Smooth muscle cell (in vitro differentiated cells): ENCODE data around the gene ROCK1. TPM values are rescaled to one million over a fixed set of nuclear protein-coding genes. Genes with fewer than 3 reads are reported as not detected.

Experiments
- DNase-seq: peaks from one replicate; lab custom pipeline; 2025; ENCODE audit not compliant: unreplicated experiment; lab: John Stamatoyannopoulos, UW
- H2AFZ ChIP-seq: fragments of 200-600 bp; sonication (generic); 2 replicates; pipeline ENCODE4 v1.6.0; 2016; ENCODE audit warnings: antibody characterized with exemption, low read depth, mild to moderate bottlenecking
- H3F3A ChIP-seq: fragments of 200-600 bp; sonication (generic); 2 replicates; pipeline ENCODE4 v1.6.0; 2017; ENCODE audit warnings: antibody characterized with exemption, low read depth
- H3K27ac ChIP-seq: fragments of 200-600 bp; sonication (generic); 2 replicates; pipeline ENCODE4 v1.5.1; 2016; ENCODE audit warnings: low read depth, mild to moderate bottlenecking
- H3K27me3 ChIP-seq: fragments of 200-600 bp; sonication (generic); 2 replicates; pipeline ENCODE4 v1.6.1; 2016; ENCODE audit warnings: low read depth, mild to moderate bottlenecking
- H3K36me3 ChIP-seq: fragments of 200-600 bp; sonication (generic); 2 replicates; pipeline ENCODE4 v1.5.1; 2016; ENCODE audit warnings: low read depth
- H3K4me1 ChIP-seq: fragments of 200-600 bp; sonication (generic); 2 replicates; pipeline ENCODE4 v1.5.1; 2016; ENCODE audit warnings: low read depth
- H3K4me2 ChIP-seq: fragments of 200-600 bp; sonication (generic); 2 replicates; pipeline ENCODE4 v1.6.0; 2016; ENCODE audit warnings: mild to moderate bottlenecking
- H3K4me3 ChIP-seq: fragments of 200-600 bp; sonication (generic); 2 replicates; pipeline ENCODE4 v1.5.1; 2016; ENCODE audit warnings: mild to moderate bottlenecking
- H3K79me2 ChIP-seq: fragments of 200-600 bp; sonication (generic); 2 replicates; pipeline ENCODE4 v1.6.0; 2016; ENCODE audit warnings: low read depth, mild to moderate bottlenecking
- H3K9ac ChIP-seq: fragments of 200-600 bp; sonication (generic); 2 replicates; pipeline ENCODE4 v1.6.0; 2016; ENCODE audit warnings: low read depth
- H3K9me3 ChIP-seq: fragments of 200-600 bp; sonication (generic); replicated peaks from 2 replicates; pipeline ENCODE4 v1.5.1; 2016; ENCODE audit warnings: low read depth
- H4K20me1 ChIP-seq: fragments of 200-600 bp; sonication (generic); 2 replicates; pipeline ENCODE4 v1.6.0; 2016; ENCODE audit warnings: low read depth
- WGBS: methylation state at CpG from one replicate; pipeline ENCODE4 v1.1.7; 2016; ENCODE audit warnings: low lambda C conversion rate; 5-methylcytosine and 5-hydroxymethylcytosine counted together
- polyA plus RNA-seq: library from polyadenylated mRNA; unstranded; fragments of >200 nt; fragmentation: Nextera tagmentation; extraction: Ambion mirVana; gene quantifications from 2 replicates; pipeline ENCODE4 v1.2.1, GENCODE V29; 2016
- total RNA-seq: library from RNA; depleted of rRNA; stranded (reverse); fragments of >200 nt; gene quantifications from 2 replicates; pipeline ENCODE4 v1.2.3, GENCODE V29; 2014
- TF ChIP-seq, protein P1 (sequence below): fragments of 200-600 bp; sonication (generic); IDR thresholded peaks from 2 replicates; pipeline ENCODE4 v1.5.1; 2017; ENCODE audit warnings: borderline replicate concordance, mild to moderate bottlenecking, antibody characterized with exemption; ENCODE audit not compliant: insufficient read depth, poor library complexity, severe bottlenecking

ROCK1 gene
- total and polyA plus RNA-seq, 2 experiments from 2014 or later: 23.9 to 38.7 TPM

DNA sequence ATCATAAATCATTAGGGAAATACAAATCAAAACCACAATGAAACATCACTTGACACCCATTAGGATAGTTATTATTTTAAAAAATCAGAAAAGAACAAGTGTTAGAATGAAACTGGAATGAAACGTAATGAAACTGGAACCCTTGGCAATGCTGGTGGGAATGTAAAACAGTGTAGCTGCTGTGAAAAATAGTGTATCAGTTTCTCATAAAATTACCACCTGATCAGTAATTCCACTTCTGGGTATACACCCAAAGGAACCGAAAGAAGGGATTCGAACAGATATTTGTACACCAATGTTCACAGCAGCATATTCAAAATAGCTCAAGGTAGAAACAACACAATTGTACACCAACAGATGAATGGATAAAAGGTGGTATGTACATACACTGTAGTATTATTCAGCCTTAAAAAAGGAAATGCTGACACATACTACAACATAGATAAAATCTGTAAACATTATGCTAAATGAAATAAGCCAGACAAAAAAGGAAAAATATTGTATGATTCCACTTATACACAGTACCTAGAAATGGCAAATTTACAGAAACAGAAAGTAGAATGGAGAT is 27.0 kb downstream of the ROCK1 start:
- Histone ChIP-seq H3K27me3 (no peaks in the 10 kb centered on the region), H4K20me1 (peaks cover 100% of the 10 kb centered on the region), H3K9ac (no peak overlapping the region), H3K36me3 (no peaks in the 10 kb centered on the region), H3K79me2 (peaks cover 100% of the 10 kb centered on the region), H2AFZ (no peak overlapping the region), H3K9me3 (peaks cover 2% of the 10 kb centered on the region), H3K4me1 (no peaks in the 10 kb centered on the region), H3K4me3 (no peak overlapping the region), H3F3A (no peaks in the 10 kb centered on the region), H3K4me2 (no peak overlapping the region), H3K27ac (no peak overlapping the region)
- TF ChIP-seq, protein P1, sequence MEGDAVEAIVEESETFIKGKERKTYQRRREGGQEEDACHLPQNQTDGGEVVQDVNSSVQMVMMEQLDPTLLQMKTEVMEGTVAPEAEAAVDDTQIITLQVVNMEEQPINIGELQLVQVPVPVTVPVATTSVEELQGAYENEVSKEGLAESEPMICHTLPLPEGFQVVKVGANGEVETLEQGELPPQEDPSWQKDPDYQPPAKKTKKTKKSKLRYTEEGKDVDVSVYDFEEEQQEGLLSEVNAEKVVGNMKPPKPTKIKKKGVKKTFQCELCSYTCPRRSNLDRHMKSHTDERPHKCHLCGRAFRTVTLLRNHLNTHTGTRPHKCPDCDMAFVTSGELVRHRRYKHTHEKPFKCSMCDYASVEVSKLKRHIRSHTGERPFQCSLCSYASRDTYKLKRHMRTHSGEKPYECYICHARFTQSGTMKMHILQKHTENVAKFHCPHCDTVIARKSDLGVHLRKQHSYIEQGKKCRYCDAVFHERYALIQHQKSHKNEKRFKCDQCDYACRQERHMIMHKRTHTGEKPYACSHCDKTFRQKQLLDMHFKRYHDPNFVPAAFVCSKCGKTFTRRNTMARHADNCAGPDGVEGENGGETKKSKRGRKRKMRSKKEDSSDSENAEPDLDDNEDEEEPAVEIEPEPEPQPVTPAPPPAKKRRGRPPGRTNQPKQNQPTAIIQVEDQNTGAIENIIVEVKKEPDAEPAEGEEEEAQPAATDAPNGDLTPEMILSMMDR: no peak
- WGBS: 95% methylated on average over 3 of the region's 3 CpGs
- no peak for DNase-seq

DNA sequence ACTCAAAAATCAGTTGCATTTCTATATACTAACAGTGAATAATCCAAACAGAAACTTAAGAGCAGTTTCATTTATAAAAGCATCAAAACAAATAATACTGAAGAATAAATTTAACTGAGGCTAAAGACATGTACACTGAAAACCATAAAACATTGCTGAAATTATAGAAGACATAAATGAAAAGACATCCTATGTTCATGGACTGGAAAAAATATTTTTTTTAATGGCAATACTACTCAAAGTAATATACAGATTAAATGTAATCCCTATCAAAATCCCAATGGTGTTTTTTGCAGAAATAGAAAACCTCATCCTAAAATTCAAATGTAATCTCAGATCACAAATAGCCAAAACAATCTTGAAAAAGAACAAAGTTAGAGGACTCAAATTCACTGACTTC is 28.6 kb downstream of the ROCK1 start:
- no peaks in the 10 kb centered on the region for H3K27me3 ChIP-seq

DNA sequence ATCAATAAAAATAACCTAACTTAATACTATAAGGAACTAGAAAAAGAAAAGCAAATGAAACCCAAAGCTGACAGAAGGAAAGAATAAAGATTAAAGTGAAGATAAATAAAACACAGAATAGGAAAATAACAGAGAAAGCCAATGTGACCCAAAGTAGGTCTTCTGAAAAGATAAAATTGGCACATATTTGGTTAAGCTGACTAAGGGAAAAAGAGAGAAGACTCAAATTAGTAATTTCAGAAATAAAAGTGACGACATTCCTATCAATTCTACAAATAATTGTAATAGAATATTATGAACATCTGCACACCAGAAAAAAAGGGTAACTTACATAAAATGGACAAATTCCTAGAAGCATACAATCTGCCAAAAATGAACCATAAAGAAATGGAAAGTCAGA is 30.2 kb downstream of the ROCK1 start:
- 100% methylated on average over 1 of the region's 1 CpG for WGBS
- Histone ChIP-seq H3K9ac (no peak overlapping the region), H3K4me2 (no peak overlapping the region), H3K9me3 (peaks cover 2% of the 10 kb centered on the region), H3F3A (no peaks in the 10 kb centered on the region), H3K36me3 (no peaks in the 10 kb centered on the region), H4K20me1 (peaks cover 98% of the 10 kb centered on the region), H3K79me2 (peaks cover 97% of the 10 kb centered on the region), H3K4me1 (no peaks in the 10 kb centered on the region), H2AFZ (no peak overlapping the region), H3K4me3 (no peak overlapping the region), H3K27ac (no peak overlapping the region), H3K27me3 (no peaks in the 10 kb centered on the region)
- TF ChIP-seq, protein P1: no peak
- no peak for DNase-seq

More for the DNA sequence above, 28.6 kb downstream of the ROCK1 start:
- H3F3A ChIP-seq: no peaks in the 10 kb centered on the region
- no peak overlapping the region for H3K4me3 ChIP-seq
- H3K9me3 ChIP-seq: peaks cover 2% of the 10 kb centered on the region
- no peak overlapping the region for H2AFZ ChIP-seq
- H3K79me2 ChIP-seq: peaks cover 99% of the 10 kb centered on the region
- DNase-seq: no peak
- H3K9ac ChIP-seq: no peak overlapping the region
- H3K4me1 ChIP-seq: no peaks in the 10 kb centered on the region
- TF ChIP-seq, protein P1: no peak
- H3K27ac ChIP-seq: no peak overlapping the region
- no peak overlapping the region for H3K4me2 ChIP-seq
- H3K36me3 ChIP-seq: no peaks in the 10 kb centered on the region
- H4K20me1 ChIP-seq: peaks cover 100% of the 10 kb centered on the region

DNA sequence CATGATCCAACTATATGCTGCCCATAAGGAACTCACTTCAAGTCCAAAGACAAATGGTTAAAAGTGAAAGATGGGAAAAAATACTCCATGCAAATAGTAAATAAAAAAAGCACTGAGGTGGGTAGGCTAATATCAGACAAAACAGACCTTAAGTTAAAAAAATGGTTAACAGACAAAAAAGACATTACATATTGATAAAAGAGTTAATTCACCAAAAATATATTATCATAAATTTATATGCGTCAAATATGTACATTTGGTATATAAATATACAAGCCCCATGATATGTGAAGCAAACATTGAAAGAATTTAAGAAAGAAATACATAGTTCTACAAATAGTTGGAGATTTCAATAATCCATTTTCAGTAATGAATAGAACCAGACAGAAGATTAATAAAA is 31.0 kb downstream of the ROCK1 start:
- Histone ChIP-seq H4K20me1 (peaks cover 98% of the 10 kb centered on the region), H3K4me3 (no peak overlapping the region)

More for the DNA sequence above, 31.0 kb downstream of the ROCK1 start:
- Histone ChIP-seq H3K9ac (no peak overlapping the region), H3K4me2 (no peak overlapping the region), H3K36me3 (no peaks in the 10 kb centered on the region), H3K4me1 (no peaks in the 10 kb centered on the region), H3K9me3 (peaks cover 2% of the 10 kb centered on the region), H3F3A (no peaks in the 10 kb centered on the region), H3K27me3 (no peaks in the 10 kb centered on the region), H3K79me2 (peaks cover 97% of the 10 kb centered on the region), H2AFZ (no peak overlapping the region), H3K27ac (no peak overlapping the region)
- TF ChIP-seq, protein P1: no peak
- no peak for DNase-seq
- 100% methylated on average over 1 of the region's 1 CpG for WGBS
